IPS-18a (cell line): Measurements from ENCODE around the gene PAX9.

Experiments used
- H3K27ac ChIP-seq: one replicate; pipeline ENCODE4 v1.5.1; 2013; ENCODE audit warnings: low read length
- H3K27me3 ChIP-seq: one replicate; pipeline ENCODE4 v1.6.1; 2013; ENCODE audit warnings: mild to moderate bottlenecking, low read length; ENCODE audit not compliant: control insufficient read depth, insufficient read depth
- H3K36me3 ChIP-seq: one replicate; pipeline ENCODE4 v1.6.1; 2013; ENCODE audit warnings: low read depth, low read length; ENCODE audit not compliant: control insufficient read depth
- H3K4me1 ChIP-seq: one replicate; pipeline ENCODE4 v1.6.1; 2013; ENCODE audit warnings: low read depth, low read length; ENCODE audit not compliant: control insufficient read depth
- H3K4me3 ChIP-seq: one replicate; pipeline ENCODE4 v1.5.1; 2013; ENCODE audit warnings: low read length
- H3K9ac ChIP-seq: one replicate; pipeline ENCODE4 v1.6.1; 2013; ENCODE audit warnings: mild to moderate bottlenecking, low read length, moderate library complexity
- H3K9me3 ChIP-seq: one replicate; pipeline ENCODE4 v1.6.1; 2013; ENCODE audit warnings: low read depth, low read length; ENCODE audit not compliant: control insufficient read depth

Gene PAX9

DNA sequence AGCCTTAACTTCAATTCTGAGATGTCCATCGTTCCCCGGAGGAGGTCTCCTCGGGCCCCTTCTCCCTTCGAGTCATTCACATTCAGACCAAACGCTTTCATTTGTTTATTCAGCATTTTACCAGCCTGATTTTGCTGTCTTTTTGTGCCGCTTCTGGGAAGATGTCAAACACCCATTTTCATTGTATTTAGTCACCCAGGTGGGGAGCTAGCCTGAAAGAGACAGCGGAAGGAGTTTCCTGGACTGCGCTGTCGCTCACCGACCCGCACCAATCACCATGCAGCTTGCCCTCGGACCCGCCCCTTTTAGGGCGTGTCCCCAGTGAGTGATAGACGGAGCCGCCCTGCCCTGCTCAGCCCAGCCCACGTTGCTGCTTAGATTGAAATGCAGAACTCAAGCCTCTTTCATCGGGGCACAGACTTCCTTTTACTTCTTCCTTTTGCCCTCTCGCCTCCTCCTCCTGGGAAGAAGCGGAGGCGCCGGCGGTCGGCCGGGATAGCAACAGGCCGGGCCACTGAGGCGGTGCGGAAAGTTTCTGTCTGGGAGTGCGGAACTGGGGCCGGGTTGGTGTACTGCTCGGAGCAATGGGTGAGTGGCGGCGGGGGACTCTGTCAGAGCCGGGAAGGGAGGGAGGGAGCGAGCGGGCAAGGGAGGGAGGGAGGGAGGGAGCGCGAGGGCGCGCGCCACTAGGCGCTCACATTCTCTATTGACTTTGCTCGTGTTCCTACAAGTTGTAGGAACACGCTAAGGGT, at the start of gene PAX9:
Gene PAX9, plus strand, starts transcription at position 355 of the 752 bp plus-strand sequence. Its CDS starts 230 bp downstream, at position 585.
- Histone ChIP-seq H3K4me1 (peaks cover 16% of the 10 kb centered on the region), H3K9ac (no peak within 1 kb of the TSS), H3K27me3 (peaks cover 100% of the 10 kb centered on the region), H3K36me3 (no peaks in the 10 kb centered on the region), H3K4me3 (peak within 1 kb of the TSS; percentile 52), H3K9me3 (peaks cover 3% of the 10 kb centered on the region), H3K27ac (no peak within 1 kb of the TSS)

DNA sequence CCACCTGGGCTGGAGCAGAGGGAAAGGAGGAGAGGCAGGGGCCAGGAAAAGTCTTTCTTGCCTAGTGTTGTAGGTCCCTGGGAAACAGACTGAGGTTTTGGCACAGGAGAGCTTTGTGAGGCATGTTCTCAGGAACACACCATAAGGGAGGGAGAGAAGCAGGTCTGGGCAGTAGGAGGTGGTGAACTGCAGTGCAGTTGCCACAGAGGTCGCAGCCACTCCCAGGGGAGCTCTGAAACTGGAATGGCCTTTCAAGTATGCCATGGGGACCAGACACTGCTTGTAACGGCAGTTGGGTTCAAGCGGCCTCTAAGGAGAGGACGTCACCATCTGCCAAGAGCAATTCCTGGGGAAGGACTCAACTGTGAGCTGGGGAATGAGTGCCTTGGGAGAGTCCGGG, 43.8 kb upstream of the PAX9 start:
- Histone ChIP-seq H3K4me3 (no peak overlapping the region), H3K27ac (no peak overlapping the region), H3K9me3 (no peaks in the 10 kb centered on the region), H3K36me3 (no peaks in the 10 kb centered on the region), H3K9ac (no peak overlapping the region), H3K4me1 (no peaks in the 10 kb centered on the region), H3K27me3 (no peaks in the 10 kb centered on the region)

DNA sequence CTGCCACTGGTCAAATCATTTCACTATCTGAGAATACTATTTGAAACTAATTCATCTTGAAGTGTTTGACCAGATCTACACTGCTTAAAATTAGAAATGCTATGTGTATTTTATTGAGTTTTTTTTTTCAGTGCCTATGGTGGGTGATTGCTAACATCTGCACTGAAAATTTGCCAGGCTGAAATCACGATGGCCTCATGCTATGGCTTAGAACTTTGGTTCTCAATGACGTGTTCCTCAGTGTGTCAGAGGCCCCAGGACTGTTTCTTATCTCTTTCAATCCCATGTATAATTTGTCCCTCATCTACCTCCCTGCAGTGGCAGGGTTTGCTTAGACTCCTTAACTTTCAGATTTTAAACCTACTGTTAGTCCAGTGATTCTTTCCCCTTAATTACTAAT, 43.0 kb upstream of the PAX9 start:
- H3K4me3 ChIP-seq, result no peak overlapping the region
- no peak overlapping the region for H3K9ac ChIP-seq
- no peak overlapping the region for H3K27ac ChIP-seq
- H3K36me3 ChIP-seq, result no peaks in the 10 kb centered on the region
- H3K27me3 ChIP-seq, result no peaks in the 10 kb centered on the region
- no peaks in the 10 kb centered on the region for H3K9me3 ChIP-seq
- H3K4me1 ChIP-seq, result no peaks in the 10 kb centered on the region

DNA sequence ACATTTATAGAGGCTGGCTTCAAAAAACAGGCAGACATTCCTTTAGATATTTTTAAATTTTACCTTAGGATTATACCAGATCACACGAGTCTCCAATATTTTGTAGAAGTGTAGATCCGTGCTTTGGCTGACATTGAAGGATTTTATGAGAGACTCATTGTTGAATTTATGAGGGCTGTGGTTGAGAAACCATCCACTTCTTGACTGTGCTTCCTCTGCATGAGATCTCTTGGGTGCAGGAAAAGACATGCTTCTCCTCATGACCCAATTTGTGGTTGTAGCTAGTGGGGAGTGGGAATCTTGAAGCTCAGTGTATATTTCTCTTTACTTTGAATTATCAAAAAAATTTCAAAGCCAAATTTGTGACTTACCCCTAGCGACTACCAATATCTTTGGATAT, 42.5 kb upstream of the PAX9 start:
- Histone ChIP-seq H3K4me3 (no peak overlapping the region), H3K36me3 (no peaks in the 10 kb centered on the region), H3K27me3 (no peaks in the 10 kb centered on the region), H3K4me1 (no peaks in the 10 kb centered on the region), H3K9me3 (no peaks in the 10 kb centered on the region), H3K27ac (no peak overlapping the region), H3K9ac (no peak overlapping the region)

DNA sequence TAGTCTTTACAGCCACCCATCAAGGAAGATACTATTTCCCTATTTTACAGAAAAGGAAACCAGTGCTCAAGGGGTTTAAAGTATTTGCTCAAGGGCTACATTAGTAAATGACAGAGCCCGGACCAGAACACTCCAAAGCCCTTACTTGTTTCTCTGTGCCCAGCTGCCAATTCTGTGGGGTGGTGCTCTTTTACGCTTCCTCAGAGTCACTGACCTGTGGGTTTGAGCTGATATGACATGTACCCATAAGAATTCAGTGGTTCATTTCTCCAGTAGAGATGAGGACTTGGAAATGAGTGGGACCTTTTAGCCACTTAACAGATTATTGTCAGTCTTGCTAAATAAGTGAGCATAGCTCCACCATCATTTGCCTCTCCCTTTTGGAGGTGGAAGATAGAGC, 41.8 kb upstream of the PAX9 start:
- H3K9ac ChIP-seq, result no peak overlapping the region
- H3K4me3 ChIP-seq, result no peak overlapping the region
- no peaks in the 10 kb centered on the region for H3K9me3 ChIP-seq
- no peaks in the 10 kb centered on the region for H3K27me3 ChIP-seq
- H3K36me3 ChIP-seq, result no peaks in the 10 kb centered on the region
- H3K27ac ChIP-seq, result no peak overlapping the region
- H3K4me1 ChIP-seq, result no peaks in the 10 kb centered on the region

DNA sequence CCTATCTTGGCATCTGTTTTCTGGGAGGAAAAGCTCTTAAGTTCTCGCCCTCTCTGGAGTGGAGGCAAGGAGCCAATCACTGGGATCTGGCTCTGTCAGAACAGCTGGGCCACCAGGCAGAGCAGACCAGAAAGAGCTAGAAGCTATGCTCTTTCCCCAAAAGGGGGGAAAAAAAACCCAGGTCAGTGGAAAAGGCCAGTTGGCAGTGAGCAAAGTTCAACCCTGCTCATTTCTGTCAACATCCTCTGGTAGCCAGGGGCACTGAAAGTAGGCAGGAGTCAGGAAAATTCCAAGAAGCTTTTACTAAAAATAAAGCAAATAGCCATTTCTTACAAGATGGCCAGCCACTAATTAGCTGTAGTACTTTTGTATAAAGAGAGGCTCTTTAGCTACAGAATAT, 36.6 kb upstream of the PAX9 start:
- Histone ChIP-seq H3K27me3 (no peaks in the 10 kb centered on the region), H3K27ac (no peak overlapping the region), H3K9me3 (no peaks in the 10 kb centered on the region), H3K4me1 (no peaks in the 10 kb centered on the region), H3K4me3 (no peak overlapping the region), H3K36me3 (no peaks in the 10 kb centered on the region), H3K9ac (no peak overlapping the region)

DNA sequence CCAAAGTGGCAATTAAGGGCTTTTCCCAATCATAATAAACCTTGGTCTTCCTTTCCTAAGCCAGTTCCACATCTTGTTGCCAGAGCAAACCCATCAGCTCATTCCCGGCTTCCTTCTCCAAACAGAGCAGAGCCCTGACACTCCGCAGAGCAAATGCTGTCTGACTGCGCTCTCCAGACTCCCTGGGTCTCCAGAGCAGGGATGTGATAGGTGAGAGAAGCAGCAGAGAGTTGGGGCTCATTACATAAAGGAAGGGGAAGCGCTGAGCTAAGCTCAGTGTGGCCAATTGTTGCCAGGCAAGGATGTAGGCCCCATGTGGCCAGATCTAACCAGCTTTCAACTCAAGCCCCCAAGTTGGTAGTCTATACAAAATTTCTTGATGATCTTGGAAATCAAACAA, 36.2 kb upstream of the PAX9 start:
- H3K9me3 ChIP-seq, result no peaks in the 10 kb centered on the region
- H3K36me3 ChIP-seq, result no peaks in the 10 kb centered on the region
- no peak overlapping the region for H3K27ac ChIP-seq
- no peak overlapping the region for H3K9ac ChIP-seq
- H3K27me3 ChIP-seq, result no peaks in the 10 kb centered on the region
- H3K4me3 ChIP-seq, result no peak overlapping the region
- no peaks in the 10 kb centered on the region for H3K4me1 ChIP-seq

DNA sequence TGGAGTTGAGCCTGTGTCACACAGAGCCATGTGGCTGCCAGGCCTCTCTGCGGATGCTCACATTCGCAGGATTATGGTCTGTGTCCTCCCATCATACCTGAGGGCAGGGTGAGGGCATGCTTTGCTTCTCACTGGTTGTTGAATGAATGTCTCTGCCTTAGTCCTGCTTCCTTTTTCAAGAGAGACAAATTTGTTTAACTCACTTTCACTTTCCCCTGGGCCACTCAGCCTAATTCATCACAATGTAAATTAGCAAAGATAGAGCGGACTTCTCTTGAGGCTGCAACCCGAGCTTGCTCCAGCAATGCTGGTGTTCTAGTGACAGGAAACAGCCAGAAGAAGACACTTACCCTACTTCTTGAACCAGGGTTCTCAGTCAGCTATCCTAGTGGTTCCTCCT, 35.5 kb upstream of the PAX9 start:
- Histone ChIP-seq H3K4me1 (no peaks in the 10 kb centered on the region), H3K36me3 (no peaks in the 10 kb centered on the region), H3K9ac (no peak overlapping the region), H3K27ac (no peak overlapping the region), H3K9me3 (no peaks in the 10 kb centered on the region), H3K27me3 (no peaks in the 10 kb centered on the region), H3K4me3 (no peak overlapping the region)

GRCh38 chr14:36627981-36628380, 33.7 kb upstream of the PAX9 start:
- Histone ChIP-seq H3K4me1 (no peaks in the 10 kb centered on the region), H3K36me3 (no peaks in the 10 kb centered on the region), H3K9ac (no peak overlapping the region), H3K9me3 (no peaks in the 10 kb centered on the region), H3K27me3 (no peaks in the 10 kb centered on the region), H3K27ac (no peak overlapping the region), H3K4me3 (no peak overlapping the region)

DNA sequence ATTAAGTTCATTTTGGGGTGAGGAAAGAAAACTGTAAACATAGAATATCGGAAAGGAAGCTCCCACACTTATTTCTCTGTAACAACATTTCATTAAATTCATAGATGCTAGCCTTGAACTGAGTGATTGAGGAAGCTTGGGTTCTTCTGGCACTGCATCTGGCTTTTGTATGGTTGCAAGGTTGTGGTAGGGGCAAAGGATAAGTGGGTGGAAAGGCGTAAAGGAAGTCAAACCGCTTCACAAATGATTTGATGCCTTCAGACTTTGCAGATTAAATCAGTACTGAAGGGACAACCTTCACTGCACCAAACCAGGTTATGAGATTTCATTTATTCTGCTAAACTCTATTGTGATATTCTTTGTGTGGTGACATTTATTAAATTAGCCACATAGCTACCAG, 28.1 kb upstream of the PAX9 start:
- Histone ChIP-seq H3K27ac (no peak overlapping the region), H3K36me3 (no peaks in the 10 kb centered on the region), H3K9ac (no peak overlapping the region), H3K9me3 (no peaks in the 10 kb centered on the region), H3K4me1 (no peaks in the 10 kb centered on the region), H3K4me3 (no peak overlapping the region), H3K27me3 (peaks cover 11% of the 10 kb centered on the region)

- no peaks in the 10 kb centered on the region for H3K9me3 ChIP-seq
- no peaks in the 10 kb centered on the region for H3K36me3 ChIP-seq
- no peak overlapping the region for H3K27ac ChIP-seq
- H3K27me3 ChIP-seq, result peaks cover 100% of the 10 kb centered on the region
- no peaks in the 10 kb centered on the region for H3K4me1 ChIP-seq
- H3K4me3 ChIP-seq, result peak overlapping the region; percentile 42
- H3K9ac ChIP-seq, result no peak overlapping the region
These were observed 14.8 kb upstream of the PAX9 start for GRCh38 chr14:36646664-36647416.

DNA sequence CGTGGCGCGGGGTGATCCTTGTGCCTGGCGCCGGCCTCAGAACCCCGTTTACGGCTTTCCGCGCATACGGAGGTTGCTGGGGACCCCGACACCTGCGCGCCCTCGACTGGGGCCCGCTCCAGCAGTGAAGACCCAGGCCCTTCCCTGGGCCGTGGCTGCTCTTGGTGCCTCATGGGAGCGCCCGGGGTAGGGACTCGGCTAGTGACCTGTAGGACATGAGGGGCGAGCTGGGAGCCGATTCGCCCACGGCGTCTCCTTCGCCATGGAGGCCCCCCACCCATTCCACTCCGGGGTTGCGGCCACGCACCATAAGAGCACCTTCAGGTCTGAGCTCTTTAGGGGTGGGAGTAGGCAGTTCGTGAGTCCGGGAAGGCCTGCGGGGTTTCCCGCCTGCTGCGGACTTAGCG, 14.2 kb upstream of the PAX9 start:
- Histone ChIP-seq H3K9ac (no peak overlapping the region), H3K4me1 (no peaks in the 10 kb centered on the region), H3K4me3 (peak overlapping the region; percentile 42), H3K27ac (no peak overlapping the region), H3K9me3 (no peaks in the 10 kb centered on the region), H3K27me3 (peaks cover 100% of the 10 kb centered on the region), H3K36me3 (no peaks in the 10 kb centered on the region)
